GM23338 (cell line): ENCODE measurements around the gene SORT1. TPM values are rescaled to one million over a fixed set of nuclear protein-coding genes. Genes with fewer than 3 reads are reported as not detected.

ENCODE experiments used
- ATAC-seq: fragments of 200-7000 bp; cut with Tn5 transposase; 3 replicates; pipeline ENCODE4 v1.9.1; 2020
- DNase-seq: peaks from one replicate; pipeline ENCODE4 v3.0.0-alpha.2; 2015; ENCODE audit warnings: low spot score
- H2AFZ ChIP-seq: fragments of 200-600 bp; sonication (generic); 2 replicates; pipeline ENCODE4 v1.8.0; 2016; ENCODE audit warnings: antibody characterized with exemption, mild to moderate bottlenecking, moderate library complexity
- H3F3A ChIP-seq: fragments of 200-600 bp; sonication (generic); replicated peaks from 2 replicates; pipeline ENCODE4 v1.8.0; 2017; ENCODE audit warnings: antibody characterized with exemption, mixed run types, low read depth
- H3K27ac ChIP-seq: fragments of 200-600 bp; sonication (generic); 2 replicates; pipeline ENCODE4 v1.6.1; 2016; ENCODE audit warnings: low read depth
- H3K27me3 ChIP-seq: fragments of 200-600 bp; sonication (generic); 2 replicates; pipeline ENCODE4 v1.8.0; 2016; ENCODE audit warnings: mild to moderate bottlenecking, mixed run types, moderate library complexity; ENCODE audit not compliant: insufficient read depth
- H3K36me3 ChIP-seq: fragments of 200-600 bp; sonication (generic); 2 replicates; pipeline ENCODE4 v1.8.0; 2016; ENCODE audit warnings: mild to moderate bottlenecking; ENCODE audit not compliant: insufficient read depth
- H3K4me1 ChIP-seq: fragments of 200-600 bp; sonication (generic); 2 replicates; pipeline ENCODE4 v1.8.0; 2016; ENCODE audit warnings: mild to moderate bottlenecking, moderate library complexity; ENCODE audit not compliant: insufficient read depth
- H3K4me2 ChIP-seq: fragments of 200-600 bp; sonication (generic); 2 replicates; pipeline ENCODE4 v1.7.1; 2017; ENCODE audit warnings: mixed run types
- H3K4me3 ChIP-seq: fragments of 200-600 bp; sonication (generic); 2 replicates; pipeline ENCODE4 v1.6.1; 2016; ENCODE audit warnings: mixed run types
- H3K79me2 ChIP-seq: fragments of 200-600 bp; sonication (generic); replicated peaks from 2 replicates; pipeline ENCODE4 v1.8.0; 2017; ENCODE audit warnings: mild to moderate bottlenecking; ENCODE audit not compliant: insufficient read depth
- H3K9me2 ChIP-seq: fragments of 200-600 bp; sonication (generic); 2 replicates; pipeline ENCODE4 v1.8.0; 2017; ENCODE audit not compliant: insufficient read depth
- H4K20me1 ChIP-seq: fragments of 200-600 bp; sonication (generic); replicated peaks from 2 replicates; pipeline ENCODE4 v1.8.0; 2017; ENCODE audit warnings: mild to moderate bottlenecking; ENCODE audit not compliant: insufficient read depth
- H3K27ac Mint-ChIP-seq: 2 replicates; pipeline ENCODE4 v1.8.0; 2020; ENCODE audit warnings: inconsistent platforms, mild to moderate bottlenecking, moderate library complexity, mixed read lengths
- H3K27me3 Mint-ChIP-seq: 3 replicates; pipeline ENCODE4 v1.8.0; 2022; ENCODE audit warnings: low read depth, mild to moderate bottlenecking, moderate library complexity, mixed read lengths, inconsistent platforms; ENCODE audit not compliant: insufficient read depth, poor library complexity
- H3K36me3 Mint-ChIP-seq: 3 replicates; pipeline ENCODE4 v1.8.0; 2021; ENCODE audit warnings: low read depth, mild to moderate bottlenecking, inconsistent platforms, moderate library complexity, mixed read lengths
- H3K4me1 Mint-ChIP-seq: 3 replicates; pipeline ENCODE4 v1.8.0; 2020; ENCODE audit warnings: mild to moderate bottlenecking, inconsistent platforms, mixed read lengths
- H3K4me3 Mint-ChIP-seq: 3 replicates; pipeline ENCODE4 v1.8.0; 2021; ENCODE audit warnings: moderate library complexity, mild to moderate bottlenecking, inconsistent platforms, mixed read lengths
- H3K9me3 Mint-ChIP-seq: 3 replicates; pipeline ENCODE4 v1.8.0; 2020; ENCODE audit warnings: moderate library complexity, mild to moderate bottlenecking, inconsistent platforms, mixed read lengths
- CREB1 ChIP-seq: fragments of 250-450 bp; sonication (Bioruptor Pico); IDR thresholded peaks from 2 replicates; pipeline ENCODE4 v1.5.0; 2020; ENCODE audit warnings: low read depth, mild to moderate bottlenecking, moderate library complexity
- STAT1 ChIP-seq: IDR thresholded peaks from one replicate; pipeline ENCODE4 v1.6.1; 2016; ENCODE audit warnings: antibody characterized with exemption; ENCODE audit not compliant: unreplicated experiment
- ZNF114 ChIP-seq: fragments of 250-450 bp; sonication (Bioruptor Pico); IDR thresholded peaks from 2 replicates; pipeline ENCODE4 v1.5.0; 2020; ENCODE audit warnings: mild to moderate bottlenecking, moderate library complexity
- ZNF331 ChIP-seq: fragments of 250-450 bp; sonication (Bioruptor Pico); IDR thresholded peaks from 2 replicates; pipeline ENCODE4 v1.5.0; 2020; ENCODE audit warnings: low read depth, mild to moderate bottlenecking, moderate library complexity
- polyA plus RNA-seq: library from polyadenylated mRNA; unstranded; fragments of >200 nt; fragmentation: Nextera tagmentation; extraction: Ambion mirVana; gene quantifications from 2 replicates; pipeline ENCODE4 v1.2.1, GENCODE V29; 2016
- total RNA-seq: library from RNA; depleted of rRNA; stranded (reverse); fragments of >200 nt; shearing (Covaris generic); gene quantifications from 2 replicates; pipeline ENCODE4 v1.2.3, GENCODE V29; 2014
- TF ChIP-seq, protein P1 (sequence below): fragments of 250-450 bp; sonication (Bioruptor Pico); IDR thresholded peaks from 2 replicates; pipeline ENCODE4 v1.5.0; 2020; ENCODE audit warnings: mild to moderate bottlenecking, moderate library complexity
- TF ChIP-seq, protein P2 (sequence below): IDR thresholded peaks from one replicate; pipeline ENCODE4 v1.6.1; 2018; ENCODE audit warnings: antibody characterized with exemption; ENCODE audit not compliant: unreplicated experiment

SORT1 gene
- total and polyA plus RNA-seq, 2 experiments from 2014 or later = 10.9 to 55.4 TPM

DNA sequence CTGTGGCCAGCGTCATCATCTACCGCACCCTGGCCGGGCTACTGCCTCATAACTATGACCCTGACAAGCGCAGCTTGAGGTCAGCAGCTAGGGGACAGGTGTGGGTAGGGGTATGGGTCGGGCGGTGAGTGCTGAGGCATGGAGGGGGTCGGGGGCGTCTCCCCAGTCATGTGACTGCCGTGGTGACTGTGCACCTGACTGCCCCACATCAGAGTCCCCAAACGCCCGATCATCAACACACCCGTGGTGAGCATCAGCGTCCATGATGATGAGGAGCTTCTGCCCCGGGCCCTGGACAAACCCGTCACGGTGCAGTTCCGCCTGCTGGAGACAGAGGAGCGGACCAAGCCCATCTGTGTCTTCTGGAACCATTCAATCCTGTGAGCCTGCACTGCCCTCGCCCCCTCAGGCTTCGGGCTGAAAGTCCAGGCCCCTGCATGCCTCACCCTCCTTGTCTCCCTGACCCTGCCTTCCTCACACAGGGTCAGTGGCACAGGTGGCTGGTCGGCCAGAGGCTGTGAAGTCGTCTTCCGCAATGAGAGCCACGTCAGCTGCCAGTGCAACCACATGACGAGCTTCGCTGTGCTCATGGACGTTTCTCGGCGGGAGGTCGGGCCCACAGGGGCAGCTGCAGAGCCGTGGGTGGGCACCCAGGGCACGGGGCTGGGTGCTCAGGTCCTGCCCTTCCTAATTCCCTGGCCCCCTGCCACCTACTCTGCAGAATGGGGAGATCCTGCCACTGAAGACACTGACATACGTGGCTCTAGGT lies 128.3 kb downstream of the SORT1 start (continued):
- TF ChIP-seq, protein P1, sequence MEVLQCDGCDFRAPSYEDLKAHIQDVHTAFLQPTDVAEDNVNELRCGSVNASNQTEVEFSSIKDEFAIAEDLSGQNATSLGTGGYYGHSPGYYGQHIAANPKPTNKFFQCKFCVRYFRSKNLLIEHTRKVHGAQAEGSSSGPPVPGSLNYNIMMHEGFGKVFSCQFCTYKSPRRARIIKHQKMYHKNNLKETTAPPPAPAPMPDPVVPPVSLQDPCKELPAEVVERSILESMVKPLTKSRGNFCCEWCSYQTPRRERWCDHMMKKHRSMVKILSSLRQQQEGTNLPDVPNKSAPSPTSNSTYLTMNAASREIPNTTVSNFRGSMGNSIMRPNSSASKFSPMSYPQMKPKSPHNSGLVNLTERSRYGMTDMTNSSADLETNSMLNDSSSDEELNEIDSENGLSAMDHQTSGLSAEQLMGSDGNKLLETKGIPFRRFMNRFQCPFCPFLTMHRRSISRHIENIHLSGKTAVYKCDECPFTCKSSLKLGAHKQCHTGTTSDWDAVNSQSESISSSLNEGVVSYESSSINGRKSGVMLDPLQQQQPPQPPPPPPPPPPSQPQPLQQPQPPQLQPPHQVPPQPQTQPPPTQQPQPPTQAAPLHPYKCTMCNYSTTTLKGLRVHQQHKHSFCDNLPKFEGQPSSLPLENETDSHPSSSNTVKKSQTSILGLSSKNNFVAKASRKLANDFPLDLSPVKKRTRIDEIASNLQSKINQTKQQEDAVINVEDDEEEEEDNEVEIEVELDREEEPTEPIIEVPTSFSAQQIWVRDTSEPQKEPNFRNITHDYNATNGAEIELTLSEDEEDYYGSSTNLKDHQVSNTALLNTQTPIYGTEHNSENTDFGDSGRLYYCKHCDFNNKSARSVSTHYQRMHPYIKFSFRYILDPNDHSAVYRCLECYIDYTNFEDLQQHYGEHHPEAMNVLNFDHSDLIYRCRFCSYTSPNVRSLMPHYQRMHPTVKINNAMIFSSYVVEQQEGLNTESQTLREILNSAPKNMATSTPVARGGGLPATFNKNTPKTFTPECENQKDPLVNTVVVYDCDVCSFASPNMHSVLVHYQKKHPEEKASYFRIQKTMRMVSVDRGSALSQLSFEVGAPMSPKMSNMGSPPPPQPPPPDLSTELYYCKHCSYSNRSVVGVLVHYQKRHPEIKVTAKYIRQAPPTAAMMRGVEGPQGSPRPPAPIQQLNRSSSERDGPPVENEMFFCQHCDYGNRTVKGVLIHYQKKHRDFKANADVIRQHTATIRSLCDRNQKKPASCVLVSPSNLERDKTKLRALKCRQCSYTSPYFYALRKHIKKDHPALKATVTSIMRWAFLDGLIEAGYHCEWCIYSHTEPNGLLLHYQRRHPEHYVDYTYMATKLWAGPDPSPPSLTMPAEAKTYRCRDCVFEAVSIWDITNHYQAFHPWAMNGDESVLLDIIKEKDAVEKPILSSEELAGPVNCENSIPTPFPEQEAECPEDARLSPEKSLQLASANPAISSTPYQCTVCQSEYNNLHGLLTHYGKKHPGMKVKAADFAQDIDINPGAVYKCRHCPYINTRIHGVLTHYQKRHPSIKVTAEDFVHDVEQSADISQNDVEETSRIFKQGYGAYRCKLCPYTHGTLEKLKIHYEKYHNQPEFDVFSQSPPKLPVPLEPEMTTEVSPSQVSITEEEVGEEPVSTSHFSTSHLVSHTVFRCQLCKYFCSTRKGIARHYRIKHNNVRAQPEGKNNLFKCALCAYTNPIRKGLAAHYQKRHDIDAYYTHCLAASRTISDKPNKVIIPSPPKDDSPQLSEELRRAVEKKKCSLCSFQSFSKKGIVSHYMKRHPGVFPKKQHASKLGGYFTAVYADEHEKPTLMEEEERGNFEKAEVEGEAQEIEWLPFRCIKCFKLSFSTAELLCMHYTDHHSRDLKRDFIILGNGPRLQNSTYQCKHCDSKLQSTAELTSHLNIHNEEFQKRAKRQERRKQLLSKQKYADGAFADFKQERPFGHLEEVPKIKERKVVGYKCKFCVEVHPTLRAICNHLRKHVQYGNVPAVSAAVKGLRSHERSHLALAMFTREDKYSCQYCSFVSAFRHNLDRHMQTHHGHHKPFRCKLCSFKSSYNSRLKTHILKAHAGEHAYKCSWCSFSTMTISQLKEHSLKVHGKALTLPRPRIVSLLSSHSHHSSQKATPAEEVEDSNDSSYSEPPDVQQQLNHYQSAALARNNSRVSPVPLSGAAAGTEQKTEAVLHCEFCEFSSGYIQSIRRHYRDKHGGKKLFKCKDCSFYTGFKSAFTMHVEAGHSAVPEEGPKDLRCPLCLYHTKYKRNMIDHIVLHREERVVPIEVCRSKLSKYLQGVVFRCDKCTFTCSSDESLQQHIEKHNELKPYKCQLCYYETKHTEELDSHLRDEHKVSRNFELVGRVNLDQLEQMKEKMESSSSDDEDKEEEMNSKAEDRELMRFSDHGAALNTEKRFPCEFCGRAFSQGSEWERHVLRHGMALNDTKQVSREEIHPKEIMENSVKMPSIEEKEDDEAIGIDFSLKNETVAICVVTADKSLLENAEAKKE = no peak
- TF ChIP-seq ZNF331 (CRISPR knock-in tag) (no peak), ZNF114 (CRISPR knock-in tag) (no peak)

DNA sequence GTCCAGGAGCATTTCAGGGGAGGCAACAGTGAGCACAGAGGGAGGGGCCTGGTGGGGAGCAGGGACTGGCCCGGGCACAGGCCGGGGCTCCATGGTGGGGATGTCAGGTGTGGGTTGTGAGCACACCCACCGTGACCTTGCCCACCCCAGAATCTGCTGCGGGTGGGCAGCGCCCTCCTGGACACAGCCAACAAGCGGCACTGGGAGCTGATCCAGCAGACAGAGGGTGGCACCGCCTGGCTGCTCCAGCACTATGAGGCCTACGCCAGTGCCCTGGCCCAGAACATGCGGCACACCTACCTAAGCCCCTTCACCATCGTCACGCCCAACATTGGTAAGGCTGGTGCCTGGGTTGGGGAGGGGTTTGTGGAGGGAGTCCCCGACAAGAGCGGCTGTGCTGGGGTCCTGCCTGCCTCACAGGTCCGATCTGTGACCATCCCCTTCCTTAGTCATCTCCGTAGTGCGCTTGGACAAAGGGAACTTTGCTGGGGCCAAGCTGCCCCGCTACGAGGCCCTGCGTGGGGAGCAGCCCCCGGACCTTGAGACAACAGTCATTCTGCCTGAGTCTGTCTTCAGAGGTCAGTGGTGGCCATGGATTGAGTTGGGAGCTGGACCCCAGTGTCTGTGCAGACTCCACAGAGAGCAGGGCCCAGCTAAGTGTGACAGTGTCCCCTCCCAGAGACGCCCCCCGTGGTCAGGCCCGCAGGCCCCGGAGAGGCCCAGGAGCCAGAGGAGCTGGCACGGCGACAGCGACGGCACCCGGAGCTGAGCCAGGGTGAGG lies 129.1 kb downstream of the SORT1 start:
- no peaks in the 10 kb centered on the region; the same call in 2 of the 3 replicates for H3K9me3 Mint-ChIP-seq
- DNase-seq = no peak

More for the DNA sequence above, 129.1 kb downstream of the SORT1 start:
- no peaks in the 10 kb centered on the region for H3F3A ChIP-seq
- H3K27ac Mint-ChIP-seq = no peak overlapping the region
- H3K79me2 ChIP-seq = no peaks in the 10 kb centered on the region
- H3K27me3 ChIP-seq = no peaks in the 10 kb centered on the region
- no peak overlapping the region for H3K4me3 Mint-ChIP-seq
- no peaks in the 10 kb centered on the region for H4K20me1 ChIP-seq
- TF ChIP-seq STAT1 (no peak), ZNF331 (CRISPR knock-in tag) (no peak), CREB1 (CRISPR knock-in tag) (no peak)
- TF ChIP-seq, protein P2, sequence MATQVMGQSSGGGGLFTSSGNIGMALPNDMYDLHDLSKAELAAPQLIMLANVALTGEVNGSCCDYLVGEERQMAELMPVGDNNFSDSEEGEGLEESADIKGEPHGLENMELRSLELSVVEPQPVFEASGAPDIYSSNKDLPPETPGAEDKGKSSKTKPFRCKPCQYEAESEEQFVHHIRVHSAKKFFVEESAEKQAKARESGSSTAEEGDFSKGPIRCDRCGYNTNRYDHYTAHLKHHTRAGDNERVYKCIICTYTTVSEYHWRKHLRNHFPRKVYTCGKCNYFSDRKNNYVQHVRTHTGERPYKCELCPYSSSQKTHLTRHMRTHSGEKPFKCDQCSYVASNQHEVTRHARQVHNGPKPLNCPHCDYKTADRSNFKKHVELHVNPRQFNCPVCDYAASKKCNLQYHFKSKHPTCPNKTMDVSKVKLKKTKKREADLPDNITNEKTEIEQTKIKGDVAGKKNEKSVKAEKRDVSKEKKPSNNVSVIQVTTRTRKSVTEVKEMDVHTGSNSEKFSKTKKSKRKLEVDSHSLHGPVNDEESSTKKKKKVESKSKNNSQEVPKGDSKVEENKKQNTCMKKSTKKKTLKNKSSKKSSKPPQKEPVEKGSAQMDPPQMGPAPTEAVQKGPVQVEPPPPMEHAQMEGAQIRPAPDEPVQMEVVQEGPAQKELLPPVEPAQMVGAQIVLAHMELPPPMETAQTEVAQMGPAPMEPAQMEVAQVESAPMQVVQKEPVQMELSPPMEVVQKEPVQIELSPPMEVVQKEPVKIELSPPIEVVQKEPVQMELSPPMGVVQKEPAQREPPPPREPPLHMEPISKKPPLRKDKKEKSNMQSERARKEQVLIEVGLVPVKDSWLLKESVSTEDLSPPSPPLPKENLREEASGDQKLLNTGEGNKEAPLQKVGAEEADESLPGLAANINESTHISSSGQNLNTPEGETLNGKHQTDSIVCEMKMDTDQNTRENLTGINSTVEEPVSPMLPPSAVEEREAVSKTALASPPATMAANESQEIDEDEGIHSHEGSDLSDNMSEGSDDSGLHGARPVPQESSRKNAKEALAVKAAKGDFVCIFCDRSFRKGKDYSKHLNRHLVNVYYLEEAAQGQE = no peak
- H3K4me1 ChIP-seq = no peaks in the 10 kb centered on the region; the same call in 1 of the 2 replicates
- H3K36me3 Mint-ChIP-seq = peaks cover 19% of the 10 kb centered on the region
- no peak overlapping the region for H3K27ac ChIP-seq
- no peaks in the 10 kb centered on the region for H3K36me3 ChIP-seq
- H2AFZ ChIP-seq = no peak overlapping the region
- ATAC-seq = no peak
- H3K4me2 ChIP-seq = no peak overlapping the region
- H3K27me3 Mint-ChIP-seq = peaks cover 7% of the 10 kb centered on the region
- H3K9me2 ChIP-seq = no peaks in the 10 kb centered on the region
- H3K4me3 ChIP-seq = no peak overlapping the region
- peaks cover 3% of the 10 kb centered on the region; the same call in 1 of the 3 replicates for H3K4me1 Mint-ChIP-seq
